ENCODE data around the gene KIFAP3.

The KIFAP3 gene

DNA sequence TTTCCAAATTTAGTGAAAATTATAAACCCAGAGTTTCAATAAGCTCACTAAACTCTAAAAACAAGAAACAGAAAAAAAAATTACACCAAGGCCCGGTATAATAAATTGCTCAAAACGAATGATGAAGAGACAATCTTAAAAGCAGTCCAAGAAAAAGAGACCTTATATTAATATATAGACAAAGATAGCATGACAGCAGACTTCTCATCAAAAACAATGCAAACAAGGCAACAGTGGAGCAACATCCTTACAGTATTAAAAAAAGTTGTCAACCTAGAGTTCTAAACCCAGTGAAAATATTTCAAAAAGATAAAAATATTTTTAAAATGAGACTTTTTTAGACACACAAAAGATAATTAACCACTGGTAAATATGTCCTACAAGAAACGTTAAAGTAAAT is 46.7 kb downstream of the KIFAP3 start:
- Histone ChIP-seq H3K79me2 (no peaks in the 10 kb centered on the region), H3K9ac (no peak overlapping the region), H3K4me2 (ENCODE audit: low read length) (no peak overlapping the region), H3K36me3 (ENCODE audit: control insufficient read depth, insufficient read depth, low read length) (no peaks in the 10 kb centered on the region), H2AFZ (no peak overlapping the region), H3K9me3 (ENCODE audit: control insufficient read depth, low read length) (no peaks in the 10 kb centered on the region), H3K27me3 (ENCODE audit: control insufficient read depth, insufficient read depth, low read length) (no peaks in the 10 kb centered on the region), H3K27ac (no peak overlapping the region), H3K4me3 (ENCODE audit: low read depth, low read length) (no peak overlapping the region), H3K4me1 (no peaks in the 10 kb centered on the region)
- TF ChIP-seq, protein P1, sequence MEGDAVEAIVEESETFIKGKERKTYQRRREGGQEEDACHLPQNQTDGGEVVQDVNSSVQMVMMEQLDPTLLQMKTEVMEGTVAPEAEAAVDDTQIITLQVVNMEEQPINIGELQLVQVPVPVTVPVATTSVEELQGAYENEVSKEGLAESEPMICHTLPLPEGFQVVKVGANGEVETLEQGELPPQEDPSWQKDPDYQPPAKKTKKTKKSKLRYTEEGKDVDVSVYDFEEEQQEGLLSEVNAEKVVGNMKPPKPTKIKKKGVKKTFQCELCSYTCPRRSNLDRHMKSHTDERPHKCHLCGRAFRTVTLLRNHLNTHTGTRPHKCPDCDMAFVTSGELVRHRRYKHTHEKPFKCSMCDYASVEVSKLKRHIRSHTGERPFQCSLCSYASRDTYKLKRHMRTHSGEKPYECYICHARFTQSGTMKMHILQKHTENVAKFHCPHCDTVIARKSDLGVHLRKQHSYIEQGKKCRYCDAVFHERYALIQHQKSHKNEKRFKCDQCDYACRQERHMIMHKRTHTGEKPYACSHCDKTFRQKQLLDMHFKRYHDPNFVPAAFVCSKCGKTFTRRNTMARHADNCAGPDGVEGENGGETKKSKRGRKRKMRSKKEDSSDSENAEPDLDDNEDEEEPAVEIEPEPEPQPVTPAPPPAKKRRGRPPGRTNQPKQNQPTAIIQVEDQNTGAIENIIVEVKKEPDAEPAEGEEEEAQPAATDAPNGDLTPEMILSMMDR (IDR thresholded peaks at IDR 0.05): no peak

DNA sequence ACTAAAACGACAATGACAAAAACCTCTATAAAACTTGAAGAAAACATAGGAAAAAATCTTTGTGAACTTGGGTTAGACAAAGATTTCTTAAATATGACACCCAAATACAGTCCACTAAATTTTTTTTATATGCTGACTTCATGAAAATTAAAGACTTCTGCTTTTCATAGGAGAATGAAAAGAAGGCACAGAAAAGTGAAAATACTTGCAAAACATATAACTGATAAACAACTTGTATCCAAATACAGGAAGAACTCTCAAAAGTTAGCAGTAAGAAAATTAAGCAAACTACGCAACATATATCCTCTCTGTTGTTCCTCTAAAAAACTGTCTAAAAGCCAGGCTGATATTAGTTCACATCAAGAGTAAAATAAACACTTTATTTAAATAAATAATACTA is 53.6 kb downstream of the KIFAP3 start:
- H3K4me3 ChIP-seq (ENCODE audit: low read depth, low read length): no peak overlapping the region
- no peak overlapping the region for H3K9ac ChIP-seq
- H2AFZ ChIP-seq: no peak overlapping the region
- no peaks in the 10 kb centered on the region for H3K36me3 ChIP-seq (ENCODE audit: control insufficient read depth, insufficient read depth, low read length)
- H3K4me2 ChIP-seq (ENCODE audit: low read length): no peak overlapping the region
- no peaks in the 10 kb centered on the region for H3K9me3 ChIP-seq (ENCODE audit: control insufficient read depth, low read length)
- H3K79me2 ChIP-seq: no peaks in the 10 kb centered on the region
- H3K27ac ChIP-seq: no peak overlapping the region
- H3K4me1 ChIP-seq: no peaks in the 10 kb centered on the region
- TF ChIP-seq, protein P1 (IDR thresholded peaks at IDR 0.05): no peak
- H3K27me3 ChIP-seq (ENCODE audit: control insufficient read depth, insufficient read depth, low read length): no peaks in the 10 kb centered on the region

DNA sequence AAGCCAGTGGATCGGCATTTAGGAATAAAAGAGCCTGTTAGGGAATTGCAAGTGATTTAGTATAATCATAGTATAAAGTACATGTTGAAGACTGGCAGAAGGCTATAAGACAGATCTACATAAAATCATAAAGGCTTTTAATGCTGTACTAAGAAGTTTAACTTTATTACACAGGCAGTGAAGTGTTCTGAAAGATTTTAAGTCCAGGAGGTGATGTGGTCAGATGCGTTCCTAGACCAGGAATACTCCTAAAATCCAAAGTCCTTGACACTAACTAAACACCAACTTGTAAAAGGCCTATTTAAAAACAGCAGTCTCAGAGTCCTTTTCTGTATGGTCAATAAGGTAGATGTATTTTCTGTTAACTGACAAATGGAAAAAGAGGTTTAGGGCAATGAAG is 57.0 kb downstream of the KIFAP3 start:
- H2AFZ ChIP-seq: no peak overlapping the region
- H3K79me2 ChIP-seq: no peaks in the 10 kb centered on the region
- H3K4me1 ChIP-seq: no peaks in the 10 kb centered on the region
- TF ChIP-seq, protein P1 (IDR thresholded peaks at IDR 0.05): no peak
- H3K9me3 ChIP-seq (ENCODE audit: control insufficient read depth, low read length): no peaks in the 10 kb centered on the region
- no peak overlapping the region for H3K4me3 ChIP-seq (ENCODE audit: low read depth, low read length)
- no peak overlapping the region for H3K4me2 ChIP-seq (ENCODE audit: low read length)
- H3K27ac ChIP-seq: no peak overlapping the region
- no peaks in the 10 kb centered on the region for H3K36me3 ChIP-seq (ENCODE audit: control insufficient read depth, insufficient read depth, low read length)
- H3K9ac ChIP-seq: no peak overlapping the region
- no peaks in the 10 kb centered on the region for H3K27me3 ChIP-seq (ENCODE audit: control insufficient read depth, insufficient read depth, low read length)

DNA sequence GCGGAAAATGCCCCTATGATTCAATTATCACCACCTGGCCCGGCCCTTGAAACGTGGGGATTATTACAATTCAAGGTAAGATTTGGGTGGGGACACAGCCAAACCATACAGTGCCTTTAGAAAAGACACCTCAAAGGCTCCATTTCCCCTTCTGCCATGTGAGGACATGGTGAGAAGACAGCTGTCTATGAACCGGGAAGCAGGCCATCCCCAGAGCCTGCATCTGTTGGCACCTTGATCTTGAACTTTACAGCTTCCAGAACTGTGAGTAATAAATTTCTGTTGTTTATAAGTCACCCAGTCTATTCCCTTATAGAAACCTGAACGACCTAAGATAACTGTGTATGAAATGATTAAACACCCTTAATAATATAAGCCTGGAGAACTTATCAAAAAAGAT is 61.6 kb downstream of the KIFAP3 start:
- TF ChIP-seq, protein P1 (IDR thresholded peaks at IDR 0.05): no peak
- H3K9me3 ChIP-seq (ENCODE audit: control insufficient read depth, low read length): no peaks in the 10 kb centered on the region
- H3K36me3 ChIP-seq (ENCODE audit: control insufficient read depth, insufficient read depth, low read length): no peaks in the 10 kb centered on the region
- no peak overlapping the region for H3K9ac ChIP-seq
- H3K4me2 ChIP-seq (ENCODE audit: low read length): no peak overlapping the region
- no peak overlapping the region for H2AFZ ChIP-seq
- H3K27me3 ChIP-seq (ENCODE audit: control insufficient read depth, insufficient read depth, low read length): no peaks in the 10 kb centered on the region
- H3K79me2 ChIP-seq: peaks cover 2% of the 10 kb centered on the region
- no peak overlapping the region for H3K4me3 ChIP-seq (ENCODE audit: low read depth, low read length)
- no peak overlapping the region for H3K27ac ChIP-seq
- no peaks in the 10 kb centered on the region for H3K4me1 ChIP-seq

DNA sequence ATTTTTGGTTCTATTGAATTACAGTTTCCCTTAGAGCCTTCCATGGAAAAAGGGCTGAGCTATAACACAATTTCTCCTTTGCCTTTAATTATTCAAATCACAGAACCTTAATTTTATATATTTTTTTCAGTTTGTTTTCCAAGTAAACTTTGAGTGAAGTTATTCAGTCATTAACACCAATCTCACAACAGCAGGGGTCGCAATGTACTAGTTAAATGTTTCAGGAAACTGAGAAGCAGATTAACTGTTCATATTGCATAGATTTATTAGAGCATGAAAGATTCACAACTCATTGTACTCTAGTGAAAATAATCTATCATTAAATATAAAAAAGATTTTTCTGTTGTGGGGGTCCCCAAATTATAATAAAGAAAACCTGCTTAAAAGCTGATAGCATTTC is 64.1 kb downstream of the KIFAP3 start:
- Histone ChIP-seq H3K4me1 (no peaks in the 10 kb centered on the region), H3K27me3 (ENCODE audit: control insufficient read depth, insufficient read depth, low read length) (no peaks in the 10 kb centered on the region), H3K36me3 (ENCODE audit: control insufficient read depth, insufficient read depth, low read length) (no peaks in the 10 kb centered on the region), H3K9ac (no peak overlapping the region), H2AFZ (no peak overlapping the region), H3K9me3 (ENCODE audit: control insufficient read depth, low read length) (no peaks in the 10 kb centered on the region), H3K79me2 (peaks cover 2% of the 10 kb centered on the region), H3K4me2 (ENCODE audit: low read length) (no peak overlapping the region), H3K27ac (no peak overlapping the region), H3K4me3 (ENCODE audit: low read depth, low read length) (no peak overlapping the region)
- TF ChIP-seq, protein P1 (IDR thresholded peaks at IDR 0.05): no peak

All from parathyroid adenoma (tissue), 2 donors.